Fibroblast of lung (primary cell): ENCODE measurements around the gene PDE4D. TPM values are rescaled to one million over a fixed set of nuclear protein-coding genes. Genes with fewer than 3 reads are reported as not detected.

Experiments used
- DNase-seq, 2 donors: peaks; one replicate each; pipeline versions ENCODE4 v3.0.0 to v3.0.0-alpha.2; 2010; ENCODE audit warnings: low read depth in 2 of 2
- H2AFZ ChIP-seq: 2 replicates; pipeline ENCODE4 v1.5.1; 2012; ENCODE audit warnings: low read length, control low read depth, inconsistent platforms
- H3K27ac ChIP-seq: 2 replicates; pipeline ENCODE4 v1.5.1; 2011; ENCODE audit warnings: low read length, control low read depth; ENCODE audit not compliant: insufficient read depth
- H3K27me3 ChIP-seq: 2 replicates; pipeline ENCODE4 v1.5.1; 2011; ENCODE audit warnings: mild to moderate bottlenecking, low read length; ENCODE audit not compliant: control insufficient read depth, insufficient read depth
- H3K36me3 ChIP-seq: 2 replicates; pipeline ENCODE4 v1.5.1; 2011; ENCODE audit warnings: low read length; ENCODE audit not compliant: control insufficient read depth, insufficient read depth
- H3K4me1 ChIP-seq: 2 replicates; pipeline ENCODE4 v1.5.1; 2011; ENCODE audit warnings: low read length; ENCODE audit not compliant: control insufficient read depth, insufficient read depth; ENCODE audit errors: extremely low read depth
- H3K4me2 ChIP-seq: 2 replicates; pipeline ENCODE4 v1.5.1; 2011; ENCODE audit warnings: low read length, control low read depth; ENCODE audit not compliant: insufficient read depth; ENCODE audit errors: extremely low read depth
- H3K4me3 ChIP-seq, 4 experiments: fragments of 200-600 bp in 1 of 4; sonication (generic) in 1 of 4; replicated peaks in 1 of 4; 2 replicates each; pipeline ENCODE4 v1.5.1; 2011 to 2016; ENCODE audit warnings: low read length in 4 of 4, low read depth in 3 of 4, mild to moderate bottlenecking in 3 of 4, control low read depth in 2 of 4, inconsistent platforms in 1 of 4, mixed read lengths in 1 of 4; ENCODE audit not compliant: insufficient read depth in 1 of 4; ENCODE audit errors: control extremely low read depth in 1 of 4
- H3K79me2 ChIP-seq: 2 replicates; pipeline ENCODE4 v1.5.1; 2012; ENCODE audit warnings: mild to moderate bottlenecking, low read length, inconsistent platforms; ENCODE audit not compliant: control insufficient read depth, insufficient read depth
- H3K9ac ChIP-seq: 2 replicates; pipeline ENCODE4 v1.5.1; 2011; ENCODE audit warnings: mild to moderate bottlenecking, low read length, control low read depth; ENCODE audit not compliant: insufficient read depth
- H3K9me3 ChIP-seq: 2 replicates; pipeline ENCODE4 v1.5.1; 2012; ENCODE audit warnings: low read depth, low read length; ENCODE audit not compliant: control insufficient read depth, insufficient read depth
- H4K20me1 ChIP-seq: 2 replicates; pipeline ENCODE4 v1.5.1; 2011; ENCODE audit warnings: low read length; ENCODE audit not compliant: control insufficient read depth, insufficient read depth; ENCODE audit errors: extremely low read depth
- CTCF ChIP-seq, 2 donors: IDR thresholded peaks in 1 of 2; conservative IDR thresholded peaks in 1 of 2; 1 replicate in 1 of 2; 2 replicates in 1 of 2; pipeline ENCODE4 v1.5.1; 2011 to 2012; ENCODE audit warnings: low read length in 2 of 2, control low read depth in 1 of 2, inconsistent platforms in 1 of 2, low read depth in 1 of 2, mild to moderate bottlenecking in 1 of 2
- EZH2 ChIP-seq: IDR thresholded peaks from 2 replicates; pipeline ENCODE4 v1.5.1; 2012; ENCODE audit warnings: low read length, control low read depth, mild to moderate bottlenecking; ENCODE audit errors: missing control alignments
- polyA plus RNA-seq, 2 donors: library from polyadenylated mRNA; depleted of rRNA in 1 of 2; stranded (reverse) in 1 of 2; unstranded in 1 of 2; fragments of >200 nt; gene quantifications; 2 replicates each; pipeline ENCODE4 v1.2.1, GENCODE V29; 2011 to 2012; ENCODE audit warnings: missing spikeins in 1 of 2
- total RNA-seq: library from RNA; depleted of rRNA; stranded (reverse); fragments of >200 nt; gene quantifications from 2 replicates; pipeline ENCODE4 v1.2.1, GENCODE V29; 2014

The PDE4D gene
- total and polyA plus RNA-seq, 2 donors (not counting 1 experiment from before 2014, with no cell fraction given), result 2.1 to 8.3 TPM

- Histone ChIP-seq H4K20me1 (no peaks in the 10 kb centered on the region), H3K79me2 (no peaks in the 10 kb centered on the region), H3K9me3 (no peaks in the 10 kb centered on the region), H3K27ac (no peak overlapping the region), H3K9ac (no peak overlapping the region), H3K36me3 (no peaks in the 10 kb centered on the region), H3K4me2 (no peak overlapping the region), H3K27me3 (no peaks in the 10 kb centered on the region), H2AFZ (no peak overlapping the region), H3K4me3 (no peak overlapping the region), H3K4me1 (peaks cover 6% of the 10 kb centered on the region)
- TF ChIP-seq CTCF (conservative IDR thresholded peaks at IDR 0.05 in 1 of 2, IDR thresholded peaks at IDR 0.05 in 1 of 2; ENCODE audit: low read depth in 1 of 2, low read length in 2 of 2) (no peak), EZH2 (no peak)
- no peak for DNase-seq
Observed at GRCh38 chr5:59064293-59064692, 829.2 kb downstream of the PDE4D start.

GRCh38 chr5:59062986-59063683, 830.4 kb downstream of the PDE4D start:
- Histone ChIP-seq H3K4me1 (no peaks in the 10 kb centered on the region), H3K4me2 (no peak overlapping the region), H3K36me3 (no peaks in the 10 kb centered on the region), H3K27ac (no peak overlapping the region), H3K4me3 (no peak overlapping the region), H3K9me3 (no peaks in the 10 kb centered on the region), H4K20me1 (no peaks in the 10 kb centered on the region), H2AFZ (no peak overlapping the region), H3K27me3 (no peaks in the 10 kb centered on the region), H3K79me2 (no peaks in the 10 kb centered on the region), H3K9ac (no peak overlapping the region)
- peak; percentile 81 to 96 for DNase-seq
- TF ChIP-seq EZH2, result no peak
- no peak for TF ChIP-seq CTCF (conservative IDR thresholded peaks at IDR 0.05 in 1 of 2, IDR thresholded peaks at IDR 0.05 in 1 of 2; ENCODE audit: low read depth in 1 of 2, low read length in 2 of 2)

GRCh38 chr5:59061377-59061776, 832.1 kb downstream of the PDE4D start:
- H3K4me3 ChIP-seq, result no peak overlapping the region

More at GRCh38 chr5:59061377-59061776, 832.1 kb downstream of the PDE4D start:
- Histone ChIP-seq H3K36me3 (no peaks in the 10 kb centered on the region), H3K27ac (no peak overlapping the region), H4K20me1 (no peaks in the 10 kb centered on the region), H3K9ac (no peak overlapping the region), H2AFZ (no peak overlapping the region), H3K79me2 (no peaks in the 10 kb centered on the region), H3K9me3 (no peaks in the 10 kb centered on the region), H3K4me1 (no peaks in the 10 kb centered on the region), H3K27me3 (no peaks in the 10 kb centered on the region), H3K4me2 (no peak overlapping the region)
- DNase-seq, result no peak
- TF ChIP-seq CTCF (conservative IDR thresholded peaks at IDR 0.05 in 1 of 2, IDR thresholded peaks at IDR 0.05 in 1 of 2; ENCODE audit: low read depth in 1 of 2, low read length in 2 of 2) (no peak), EZH2 (no peak)
